Amniotic epithelial cell (primary cell): ENCODE measurements around the gene INO80B.
"Not testable (repeated sequence)": the region's sequence is repeated elsewhere in the genome, so short reads cannot be mapped to it uniquely, and the experiment has no call there.

Experiments
- DNase-seq: peaks from one replicate; pipeline ENCODE4 v3.0.0-alpha.2; 2010; ENCODE audit warnings: low read depth

The INO80B gene

DNA sequence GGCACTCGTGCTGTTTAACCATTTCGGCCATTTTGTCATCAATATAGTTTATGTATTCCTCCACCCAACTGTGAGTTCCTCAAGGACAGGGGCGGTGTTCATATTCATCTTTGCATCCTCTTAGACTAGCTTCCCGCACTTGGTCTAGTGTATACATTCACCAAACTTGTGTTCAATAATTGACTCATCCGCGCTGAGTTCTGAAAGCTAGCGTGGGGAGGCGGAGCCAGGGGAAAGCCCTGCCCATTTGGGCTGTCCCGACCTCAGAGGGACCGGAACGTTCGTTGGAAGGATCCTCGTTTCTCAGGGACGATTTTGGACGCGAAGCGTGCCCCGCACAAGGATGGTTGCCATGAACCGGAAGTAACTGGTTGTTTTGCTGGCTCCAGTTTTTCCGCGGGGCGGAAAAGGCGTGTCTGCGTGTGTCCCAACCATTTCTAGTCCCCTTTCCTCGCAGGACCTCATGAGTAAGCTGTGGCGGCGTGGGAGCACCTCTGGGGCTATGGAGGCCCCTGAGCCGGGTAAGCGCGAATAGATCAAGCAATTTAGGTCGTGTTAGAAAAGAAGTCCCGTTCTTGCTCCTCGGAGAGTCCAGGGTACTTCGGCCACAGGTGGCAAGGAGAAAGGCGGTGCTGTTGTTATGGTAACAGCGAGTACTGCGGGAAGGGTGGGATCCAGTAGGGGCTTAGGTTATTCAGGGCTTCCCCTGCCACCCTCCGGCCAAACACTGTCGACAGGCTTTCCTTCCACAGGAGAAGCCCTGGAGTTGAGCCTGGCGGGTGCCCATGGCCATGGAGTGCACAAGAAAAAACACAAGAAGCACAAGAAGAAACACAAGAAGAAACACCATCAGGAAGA is at the start of gene INO80B:
INO80B (plus strand) TSS at position 434 of the 858 bp plus-strand sequence; CDS start at position 464, 30 bp downstream.
- peak; percentile 98 for DNase-seq

- DNase-seq = no peak
These were observed 48.9 kb upstream of the INO80B start for GRCh38 chr2:74406035-74406434.

- no peak for DNase-seq
These were observed 47.2 kb upstream of the INO80B start for GRCh38 chr2:74407682-74408081.

GRCh38 chr2:74413001-74413698 is 41.7 kb upstream of the INO80B start:
- DNase-seq = no peak

DNA sequence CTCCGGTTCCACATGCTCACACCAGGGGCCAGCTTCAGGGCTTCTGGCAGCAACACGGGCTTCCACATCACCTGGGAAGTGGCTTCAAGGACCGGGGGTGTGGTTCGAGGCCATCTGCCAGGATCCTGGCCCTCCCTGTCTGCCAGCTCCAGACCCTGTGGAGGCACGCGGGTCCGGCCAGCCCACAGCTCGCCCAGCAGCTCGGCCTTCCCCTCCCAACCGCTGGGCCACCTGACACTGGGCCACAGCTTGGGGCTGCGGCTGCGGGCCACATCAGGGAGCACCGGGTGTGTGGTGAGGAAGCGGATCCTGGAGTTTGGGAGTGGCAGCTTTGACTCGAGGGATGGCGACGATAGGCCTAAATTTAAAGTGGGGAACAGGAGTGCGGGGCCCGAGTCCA is 40.4 kb upstream of the INO80B start:
- DNase-seq = no peak

- DNase-seq = peak; percentile 43
These were observed 39.8 kb upstream of the INO80B start for GRCh38 chr2:74414881-74415761.

- no peak for DNase-seq
These were observed 39.0 kb upstream of the INO80B start for GRCh38 chr2:74415762-74416395.

DNA sequence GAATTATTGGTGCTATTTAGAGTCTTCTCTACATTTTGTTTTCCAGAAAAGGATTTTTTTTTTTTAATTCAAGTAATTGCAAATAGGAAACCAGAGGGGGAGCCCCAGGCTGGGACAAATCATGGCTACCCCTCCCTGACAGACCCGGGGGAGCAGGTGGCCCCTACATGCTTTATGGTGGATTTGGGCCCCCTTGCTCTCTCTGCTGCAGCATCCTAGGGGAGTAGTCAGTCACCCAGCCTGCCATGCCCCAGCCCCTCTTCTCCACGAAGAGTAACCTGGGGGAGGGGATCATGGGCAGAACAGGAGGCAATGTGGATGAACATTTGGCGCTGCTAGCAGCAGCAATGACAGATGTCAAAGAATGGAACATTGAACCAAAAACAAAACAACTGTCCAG is 38.1 kb upstream of the INO80B start:
- DNase-seq = no peak

DNA sequence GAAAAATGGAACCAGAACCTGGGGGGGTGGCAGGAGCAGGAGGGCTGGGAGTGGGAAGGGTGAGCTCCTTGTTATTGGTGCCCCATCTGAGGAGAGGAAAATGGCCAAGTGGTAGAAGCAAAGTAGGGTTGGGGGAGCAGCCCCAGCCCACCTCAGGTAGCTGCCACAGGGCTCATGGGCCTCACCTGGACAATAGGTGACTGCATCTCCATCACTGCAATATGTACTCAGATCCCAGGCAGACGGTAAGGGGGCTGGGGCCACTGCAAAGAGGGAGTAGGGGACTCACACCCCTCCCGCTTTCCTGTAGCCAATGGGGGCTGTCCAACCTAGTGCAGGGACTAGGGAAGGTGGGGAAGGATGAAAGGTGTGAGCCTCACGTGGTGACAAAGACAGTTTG is 37.7 kb upstream of the INO80B start:
- DNase-seq = no peak

DNA sequence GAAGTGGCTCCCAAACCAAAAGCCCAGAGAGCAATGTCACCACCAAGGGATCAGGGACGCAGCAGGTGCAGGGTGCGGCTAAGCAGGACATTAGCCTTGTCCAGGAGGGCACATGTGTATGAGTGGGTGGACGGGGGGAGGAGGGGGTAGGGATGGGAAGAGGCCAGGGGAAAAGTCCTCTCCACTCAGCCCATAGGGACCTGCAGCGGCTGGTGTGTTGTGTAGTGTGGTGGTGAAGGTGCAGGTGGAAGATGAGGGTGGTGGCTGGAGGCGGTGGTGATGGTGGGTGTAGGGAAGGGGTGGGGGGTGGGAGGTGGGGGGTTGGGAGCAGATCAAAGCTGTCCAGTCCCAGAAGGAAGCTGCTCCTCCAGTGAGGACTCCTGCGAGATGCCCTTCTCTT is 37.1 kb upstream of the INO80B start:
- DNase-seq = no peak

GRCh38 chr2:74418312-74418711 is 36.6 kb upstream of the INO80B start:
- no peak for DNase-seq

DNA sequence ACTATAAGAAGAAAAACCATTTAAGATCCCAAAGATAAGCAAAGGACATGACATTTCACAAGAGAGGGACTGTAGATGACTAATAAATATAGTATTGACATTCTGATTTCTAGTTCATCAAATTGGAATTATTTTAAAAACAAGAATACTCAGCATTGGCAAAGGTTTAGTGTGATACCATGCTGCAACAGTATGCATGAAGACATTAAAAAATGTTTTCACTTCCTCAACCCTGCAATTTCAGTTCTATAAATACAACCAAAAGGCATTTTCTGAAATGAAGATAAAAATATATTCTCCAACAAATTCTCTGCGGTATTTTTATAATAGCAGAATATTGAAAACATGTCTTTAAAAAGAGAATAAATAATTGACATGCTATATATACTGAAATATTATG is 35.5 kb upstream of the INO80B start:
- no peak for DNase-seq

DNA sequence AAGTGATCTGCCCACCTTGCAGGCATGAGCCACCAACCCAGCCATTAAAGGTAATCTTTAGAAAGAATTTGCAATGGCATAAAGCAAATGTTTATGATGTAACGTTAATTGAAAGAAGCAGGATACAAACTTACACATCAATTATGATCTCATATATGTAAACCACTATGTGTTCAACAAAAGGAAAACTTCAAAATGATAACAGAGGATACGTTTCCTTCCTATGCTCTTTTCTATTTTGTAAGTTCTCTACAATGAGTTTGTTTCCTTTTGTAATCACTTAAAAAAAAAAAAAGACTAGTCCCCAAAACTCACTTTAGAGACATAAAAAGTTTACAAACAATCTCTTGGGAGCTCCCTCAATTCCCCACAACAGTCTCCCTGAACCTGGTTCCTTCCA is 34.9 kb upstream of the INO80B start:
- no peak for DNase-seq

GRCh38 chr2:74420443-74421103 is 34.3 kb upstream of the INO80B start:
- not testable (repeated sequence) for DNase-seq

- DNase-seq = peak; percentile 64
These were observed 33.5 kb upstream of the INO80B start, which contains the start of the genes C2orf81 and WDR54 for GRCh38 chr2:74421221-74421870. Gene C2orf81, minus strand, starts transcription at chr2:74421619. Its CDS starts 59 bp downstream, at chr2:74421560. Gene WDR54, plus strand, starts transcription at chr2:74421730. Its CDS starts 424 bp downstream, at chr2:74422154.

DNA sequence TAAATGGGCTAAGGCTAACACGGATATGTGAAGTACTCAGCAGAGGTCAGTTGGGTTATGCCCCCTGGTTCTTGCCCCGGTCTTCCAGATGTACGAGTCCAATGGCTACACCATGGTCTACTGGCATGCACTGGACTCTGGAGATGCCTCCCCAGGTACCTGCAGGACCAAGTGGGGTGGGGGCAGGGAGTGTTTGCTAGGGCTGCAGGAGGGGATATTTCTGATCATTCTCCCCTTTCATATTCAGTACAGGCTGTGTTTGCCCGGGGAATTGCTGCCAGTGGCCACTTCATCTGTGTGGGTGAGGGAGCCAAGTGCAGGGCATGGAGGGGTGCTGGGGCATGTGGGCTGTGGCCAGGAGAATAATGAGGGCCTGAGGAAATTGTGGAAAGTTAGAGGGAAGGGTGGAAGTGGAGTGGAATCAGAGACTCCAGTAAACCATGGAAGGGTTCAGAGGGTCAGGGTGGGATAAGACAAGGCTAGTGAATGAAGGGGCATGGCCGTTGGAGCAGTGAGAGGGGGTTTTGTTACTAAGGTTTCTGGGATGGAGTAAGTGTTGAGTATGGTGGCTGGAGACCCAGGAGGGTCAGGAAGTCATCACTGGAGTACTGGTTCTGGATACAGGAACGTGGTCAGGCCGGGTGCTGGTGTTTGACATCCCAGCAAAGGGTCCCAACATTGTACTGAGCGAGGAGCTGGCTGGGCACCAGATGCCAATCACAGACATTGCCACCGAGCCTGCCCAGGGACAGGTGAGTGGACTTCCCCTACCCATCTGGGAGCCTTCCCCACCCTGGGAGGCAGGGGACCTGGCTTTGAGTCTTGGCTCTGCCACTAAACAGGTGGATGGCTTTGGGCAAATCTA is 31.4 kb upstream of the INO80B start:
- DNase-seq = no peak

- no peak for DNase-seq
These were observed 30.5 kb upstream of the INO80B start for GRCh38 chr2:74424139-74424992.

- DNase-seq = no peak
These were observed 29.9 kb upstream of the INO80B start for GRCh38 chr2:74424995-74425406.

GRCh38 chr2:74425523-74425922 is 29.4 kb upstream of the INO80B start:
- no peak for DNase-seq
